GM12878 (cell line): Measurements from ENCODE around the gene REEP2. TPM values are rescaled to one million over a fixed set of nuclear protein-coding genes. Genes with fewer than 3 reads are reported as not detected.
A peak's percentile ranks its signal among the peaks of the same experiment; 100 is the strongest.

Experiments used
- CEBPB ChIP-seq, 2 experiments: fragments of 150-350 bp in 1 of 2; IDR thresholded peaks; 2 replicates each; pipeline ENCODE4 v1.6.1; 2012 to 2014; ENCODE audit warnings: low read depth in 2 of 2, low read length in 2 of 2, borderline replicate concordance in 1 of 2, inconsistent platforms in 1 of 2
- CREB1 ChIP-seq: IDR thresholded peaks from 2 replicates; pipeline ENCODE4 v1.6.1; 2012; ENCODE audit warnings: low read depth, mild to moderate bottlenecking, inconsistent platforms
- HDGF ChIP-seq: fragments of 450-650 bp; IDR thresholded peaks from 2 replicates; pipeline ENCODE4 v1.6.1; 2016; ENCODE audit warnings: antibody characterized with exemption
- IKZF1 ChIP-seq: fragments of 450-650 bp; conservative IDR thresholded peaks from 2 replicates; pipeline ENCODE4 v1.6.1; 2017; ENCODE audit warnings: antibody characterized with exemption, mild to moderate bottlenecking
- KAT2A ChIP-seq: conservative IDR thresholded peaks from 2 replicates; pipeline ENCODE4 v1.6.1; 2011; ENCODE audit warnings: low read depth, low read length; ENCODE audit not compliant: control insufficient read depth
- MEF2A ChIP-seq: IDR thresholded peaks from 2 replicates; pipeline ENCODE4 v1.6.1; 2011; ENCODE audit warnings: low read depth, mild to moderate bottlenecking, low read length, moderate library complexity; ENCODE audit not compliant: insufficient read depth
- MEF2B ChIP-seq: fragments of 450-650 bp; IDR thresholded peaks from 2 replicates; pipeline ENCODE4 v1.6.1; 2018; ENCODE audit warnings: mild to moderate bottlenecking, moderate library complexity; ENCODE audit not compliant: partially characterized antibody, poor library complexity, severe bottlenecking
- MXI1 ChIP-seq: fragments of 150-350 bp; IDR thresholded peaks from 2 replicates; pipeline ENCODE4 v1.6.1; 2011; ENCODE audit warnings: low read depth, mild to moderate bottlenecking, inconsistent platforms, low read length, improper control_type of control experiment
- NFIC ChIP-seq: IDR thresholded peaks from 2 replicates; pipeline ENCODE4 v1.6.1; 2012; ENCODE audit warnings: low read depth, mild to moderate bottlenecking, inconsistent platforms, low read length, moderate library complexity
- NR2C1 ChIP-seq: fragments of 450-650 bp; IDR thresholded peaks from 2 replicates; pipeline ENCODE4 v1.6.1; 2017; ENCODE audit warnings: antibody characterized with exemption, mild to moderate bottlenecking, moderate library complexity
- PAX8 ChIP-seq: fragments of 450-650 bp; IDR thresholded peaks from 2 replicates; pipeline ENCODE4 v1.6.1; 2017; ENCODE audit warnings: mild to moderate bottlenecking, moderate library complexity
- RAD21 ChIP-seq: IDR thresholded peaks from 2 replicates; pipeline ENCODE4 v1.6.1; 2011; ENCODE audit warnings: mild to moderate bottlenecking, low read depth, low read length, moderate library complexity; ENCODE audit not compliant: insufficient read depth
- SIN3A ChIP-seq: IDR thresholded peaks from 2 replicates; pipeline ENCODE4 v1.6.1; 2012; ENCODE audit warnings: low read depth, low read length, improper control_type of control experiment
- SIX5 ChIP-seq: IDR thresholded peaks from 2 replicates; pipeline ENCODE4 v1.6.1; 2011; ENCODE audit warnings: mild to moderate bottlenecking, low read depth, low read length, moderate library complexity; ENCODE audit not compliant: severe bottlenecking
- SMARCA5 ChIP-seq: fragments of 450-650 bp; IDR thresholded peaks from 2 replicates; pipeline ENCODE4 v1.6.1; 2017; ENCODE audit warnings: mild to moderate bottlenecking
- TBL1XR1 ChIP-seq: IDR thresholded peaks from 2 replicates; pipeline ENCODE4 v1.6.1; 2012; ENCODE audit warnings: low read depth, low read length, improper control_type of control experiment
- TCF12 ChIP-seq: IDR thresholded peaks from 2 replicates; pipeline ENCODE4 v1.6.1; 2011; ENCODE audit warnings: low read depth, mild to moderate bottlenecking, low read length
- ZNF274 ChIP-seq: IDR thresholded peaks from one replicate; pipeline ENCODE4 v1.8.0; 2011; ENCODE audit not compliant: insufficient read length, insufficient read depth
- ZNF384 ChIP-seq: IDR thresholded peaks from 2 replicates; pipeline ENCODE4 v1.6.1; 2012; ENCODE audit warnings: low read depth, mild to moderate bottlenecking, low read length, improper control_type of control experiment, borderline replicate concordance
- polyA plus RNA-seq, 11 experiments: library from polyadenylated mRNA; depleted of rRNA in 4 of 11; unstranded in 6 of 11; stranded (reverse) in 5 of 11; fragments of >200 nt; fragmentation: Nextera tagmentation in 4 of 11; fragmentation: Illumina TruSeq in 1 of 11; extraction: Ambion mirVana in 4 of 11; extraction: Trizol in 1 of 11; gene quantifications; 1 replicate in 1 of 11; 2 replicates in 10 of 11; pipeline versions ENCODE4 v1.2.1 to v1.2.3, GENCODE V29; 2011 to 2016; ENCODE audit warnings: inconsistent platforms in 2 of 11, missing spikeins in 2 of 11, low read depth in 1 of 11
- total RNA-seq, 4 experiments: library from RNA; depleted of rRNA in 3 of 4; stranded (reverse); fragments of >200 nt in 3 of 4; fragmentation: Illumina TruSeq in 1 of 4; extraction: Trizol in 1 of 4; gene quantifications; 2 replicates each; pipeline versions ENCODE4 v1.2.1 to v1.2.3, GENCODE V29; 2013 to 2021
- TF ChIP-seq, protein P1 (sequence below): IDR thresholded peaks from 2 replicates; pipeline ENCODE4 v1.6.1; 2012; ENCODE audit warnings: low read depth, low read length, improper control_type of control experiment
- TF ChIP-seq, protein P2 (sequence below): IDR thresholded peaks from 2 replicates; pipeline ENCODE4 v1.6.1; 2012; ENCODE audit warnings: mild to moderate bottlenecking, low read depth, low read length
- TF ChIP-seq, protein P3 (sequence below): fragments of 450-650 bp; IDR thresholded peaks from 2 replicates; pipeline ENCODE4 v1.6.1; 2016; ENCODE audit warnings: mild to moderate bottlenecking
- TF ChIP-seq, protein P4 (sequence below): fragments of 450-650 bp; conservative IDR thresholded peaks from 2 replicates; pipeline ENCODE4 v1.6.1; 2017; ENCODE audit warnings: mild to moderate bottlenecking, moderate library complexity

Gene REEP2
- total and polyA plus RNA-seq, 10 of the 15 experiments (the other 5 are each of a cell fraction or from before 2014, with no cell fraction given), result 0.10 to 3.1 (median 2.0) TPM

DNA sequence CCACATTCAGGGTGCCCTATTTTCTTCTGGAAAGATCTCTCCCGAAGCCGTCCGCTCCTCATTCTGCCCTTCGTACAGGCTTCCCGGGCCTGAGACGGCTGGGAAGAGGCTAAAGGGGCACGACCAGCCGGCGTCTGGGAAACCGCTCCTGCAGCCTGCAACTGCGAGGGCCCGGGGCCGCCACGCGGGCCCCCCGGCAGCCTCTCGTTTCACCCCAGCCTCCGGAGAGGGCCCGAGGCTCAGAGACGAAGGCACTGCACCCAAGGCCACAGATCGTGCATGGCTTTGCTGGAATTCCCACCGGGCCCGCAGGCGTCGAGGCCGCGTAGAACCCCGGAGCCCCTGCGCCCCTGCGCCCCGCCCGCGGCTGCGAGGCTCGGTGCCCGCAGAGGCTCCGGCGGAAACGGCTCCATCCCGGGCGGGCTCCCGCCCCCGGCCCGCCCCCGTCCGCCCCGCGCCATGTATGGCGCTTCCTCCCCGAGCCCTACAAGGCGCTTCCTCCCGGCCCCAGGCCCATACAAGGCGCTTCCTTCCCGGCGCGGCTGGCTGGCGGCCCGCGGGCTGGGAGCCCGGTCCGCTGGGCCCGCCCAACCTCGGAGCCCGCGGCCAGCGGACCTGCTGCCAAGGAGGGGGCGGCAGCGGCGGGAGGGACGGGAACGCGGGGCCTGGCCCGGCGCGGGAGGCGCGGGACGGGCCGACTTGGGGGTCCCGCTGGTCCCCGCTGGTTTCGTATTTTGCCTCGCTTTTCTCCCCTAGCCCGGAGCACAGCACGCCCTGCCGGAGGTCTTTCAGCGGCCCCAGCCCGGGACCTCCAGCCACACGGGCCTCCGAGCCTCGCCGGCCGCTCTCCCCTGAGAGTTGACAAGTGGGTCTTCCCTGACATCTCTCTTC, 53.1 kb downstream of the REEP2 start (continued):
- TF ChIP-seq PAX8 (no peak), CREB1 (no peak), MEF2B (no peak), SIX5 (no peak), TBL1XR1 (no peak), SIN3A (no peak), HDGF (no peak), SMARCA5 (peak; percentile 42; the same call in 1 of the 2 replicates), ZNF384 (no peak), TCF12 (peak; percentile 46; the same call in 1 of the 2 replicates), MXI1 (no peak), NFIC (no peak), ZNF274 (no peak), CEBPB (IDR thresholded peaks at IDR 0.05; ENCODE audit: borderline replicate concordance in 1 of 2, low read depth in 2 of 2, low read length in 2 of 2) (no peak), IKZF1 (peak; percentile 49; the same call in 1 of the 2 replicates), MEF2A (no peak), KAT2A (no peak), RAD21 (no peak), NR2C1 (peak; percentile 14; the same call in 1 of the 2 replicates)
- TF ChIP-seq, protein P1, sequence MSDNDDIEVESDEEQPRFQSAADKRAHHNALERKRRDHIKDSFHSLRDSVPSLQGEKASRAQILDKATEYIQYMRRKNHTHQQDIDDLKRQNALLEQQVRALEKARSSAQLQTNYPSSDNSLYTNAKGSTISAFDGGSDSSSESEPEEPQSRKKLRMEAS, result no peak
- TF ChIP-seq, protein P2, sequence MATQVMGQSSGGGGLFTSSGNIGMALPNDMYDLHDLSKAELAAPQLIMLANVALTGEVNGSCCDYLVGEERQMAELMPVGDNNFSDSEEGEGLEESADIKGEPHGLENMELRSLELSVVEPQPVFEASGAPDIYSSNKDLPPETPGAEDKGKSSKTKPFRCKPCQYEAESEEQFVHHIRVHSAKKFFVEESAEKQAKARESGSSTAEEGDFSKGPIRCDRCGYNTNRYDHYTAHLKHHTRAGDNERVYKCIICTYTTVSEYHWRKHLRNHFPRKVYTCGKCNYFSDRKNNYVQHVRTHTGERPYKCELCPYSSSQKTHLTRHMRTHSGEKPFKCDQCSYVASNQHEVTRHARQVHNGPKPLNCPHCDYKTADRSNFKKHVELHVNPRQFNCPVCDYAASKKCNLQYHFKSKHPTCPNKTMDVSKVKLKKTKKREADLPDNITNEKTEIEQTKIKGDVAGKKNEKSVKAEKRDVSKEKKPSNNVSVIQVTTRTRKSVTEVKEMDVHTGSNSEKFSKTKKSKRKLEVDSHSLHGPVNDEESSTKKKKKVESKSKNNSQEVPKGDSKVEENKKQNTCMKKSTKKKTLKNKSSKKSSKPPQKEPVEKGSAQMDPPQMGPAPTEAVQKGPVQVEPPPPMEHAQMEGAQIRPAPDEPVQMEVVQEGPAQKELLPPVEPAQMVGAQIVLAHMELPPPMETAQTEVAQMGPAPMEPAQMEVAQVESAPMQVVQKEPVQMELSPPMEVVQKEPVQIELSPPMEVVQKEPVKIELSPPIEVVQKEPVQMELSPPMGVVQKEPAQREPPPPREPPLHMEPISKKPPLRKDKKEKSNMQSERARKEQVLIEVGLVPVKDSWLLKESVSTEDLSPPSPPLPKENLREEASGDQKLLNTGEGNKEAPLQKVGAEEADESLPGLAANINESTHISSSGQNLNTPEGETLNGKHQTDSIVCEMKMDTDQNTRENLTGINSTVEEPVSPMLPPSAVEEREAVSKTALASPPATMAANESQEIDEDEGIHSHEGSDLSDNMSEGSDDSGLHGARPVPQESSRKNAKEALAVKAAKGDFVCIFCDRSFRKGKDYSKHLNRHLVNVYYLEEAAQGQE, result no peak
- TF ChIP-seq, protein P3, sequence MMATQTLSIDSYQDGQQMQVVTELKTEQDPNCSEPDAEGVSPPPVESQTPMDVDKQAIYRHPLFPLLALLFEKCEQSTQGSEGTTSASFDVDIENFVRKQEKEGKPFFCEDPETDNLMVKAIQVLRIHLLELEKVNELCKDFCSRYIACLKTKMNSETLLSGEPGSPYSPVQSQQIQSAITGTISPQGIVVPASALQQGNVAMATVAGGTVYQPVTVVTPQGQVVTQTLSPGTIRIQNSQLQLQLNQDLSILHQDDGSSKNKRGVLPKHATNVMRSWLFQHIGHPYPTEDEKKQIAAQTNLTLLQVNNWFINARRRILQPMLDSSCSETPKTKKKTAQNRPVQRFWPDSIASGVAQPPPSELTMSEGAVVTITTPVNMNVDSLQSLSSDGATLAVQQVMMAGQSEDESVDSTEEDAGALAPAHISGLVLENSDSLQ, result no peak
- TF ChIP-seq, protein P4, sequence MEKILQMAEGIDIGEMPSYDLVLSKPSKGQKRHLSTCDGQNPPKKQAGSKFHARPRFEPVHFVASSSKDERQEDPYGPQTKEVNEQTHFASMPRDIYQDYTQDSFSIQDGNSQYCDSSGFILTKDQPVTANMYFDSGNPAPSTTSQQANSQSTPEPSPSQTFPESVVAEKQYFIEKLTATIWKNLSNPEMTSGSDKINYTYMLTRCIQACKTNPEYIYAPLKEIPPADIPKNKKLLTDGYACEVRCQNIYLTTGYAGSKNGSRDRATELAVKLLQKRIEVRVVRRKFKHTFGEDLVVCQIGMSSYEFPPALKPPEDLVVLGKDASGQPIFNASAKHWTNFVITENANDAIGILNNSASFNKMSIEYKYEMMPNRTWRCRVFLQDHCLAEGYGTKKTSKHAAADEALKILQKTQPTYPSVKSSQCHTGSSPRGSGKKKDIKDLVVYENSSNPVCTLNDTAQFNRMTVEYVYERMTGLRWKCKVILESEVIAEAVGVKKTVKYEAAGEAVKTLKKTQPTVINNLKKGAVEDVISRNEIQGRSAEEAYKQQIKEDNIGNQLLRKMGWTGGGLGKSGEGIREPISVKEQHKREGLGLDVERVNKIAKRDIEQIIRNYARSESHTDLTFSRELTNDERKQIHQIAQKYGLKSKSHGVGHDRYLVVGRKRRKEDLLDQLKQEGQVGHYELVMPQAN, result 0 out of 2 replicates have a peak, but pooled peaks have one; percentile 29
